Measurements from ENCODE around the gene CPO. TPM values are rescaled to one million over a fixed set of nuclear protein-coding genes. Genes with fewer than 3 reads are reported as not detected.

CPO gene
- total RNA-seq, 4 donors from 2014 or later: 0.44 to 2.4 (median 1.2) TPM; not detected in 1

DNA sequence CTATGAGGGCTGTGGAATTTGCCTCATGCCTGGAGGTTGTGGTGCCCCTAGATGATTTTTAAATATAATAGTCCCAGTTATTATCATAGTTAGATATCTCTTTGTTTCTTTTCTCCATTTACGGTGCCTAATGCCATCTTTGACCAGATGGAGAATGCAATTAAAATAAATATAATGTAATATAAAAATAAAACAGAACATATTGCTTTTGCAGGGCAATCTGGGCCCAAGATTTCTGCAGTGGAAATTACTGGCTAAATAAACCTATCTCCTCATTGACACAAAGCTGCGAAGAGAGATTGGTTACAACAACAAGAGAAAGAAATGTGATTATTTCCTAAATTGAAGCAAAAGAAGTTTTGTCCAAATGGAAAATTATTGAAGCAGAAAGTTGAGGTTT, 51.8 kb downstream of the CPO start:
- TF ChIP-seq, protein P1, sequence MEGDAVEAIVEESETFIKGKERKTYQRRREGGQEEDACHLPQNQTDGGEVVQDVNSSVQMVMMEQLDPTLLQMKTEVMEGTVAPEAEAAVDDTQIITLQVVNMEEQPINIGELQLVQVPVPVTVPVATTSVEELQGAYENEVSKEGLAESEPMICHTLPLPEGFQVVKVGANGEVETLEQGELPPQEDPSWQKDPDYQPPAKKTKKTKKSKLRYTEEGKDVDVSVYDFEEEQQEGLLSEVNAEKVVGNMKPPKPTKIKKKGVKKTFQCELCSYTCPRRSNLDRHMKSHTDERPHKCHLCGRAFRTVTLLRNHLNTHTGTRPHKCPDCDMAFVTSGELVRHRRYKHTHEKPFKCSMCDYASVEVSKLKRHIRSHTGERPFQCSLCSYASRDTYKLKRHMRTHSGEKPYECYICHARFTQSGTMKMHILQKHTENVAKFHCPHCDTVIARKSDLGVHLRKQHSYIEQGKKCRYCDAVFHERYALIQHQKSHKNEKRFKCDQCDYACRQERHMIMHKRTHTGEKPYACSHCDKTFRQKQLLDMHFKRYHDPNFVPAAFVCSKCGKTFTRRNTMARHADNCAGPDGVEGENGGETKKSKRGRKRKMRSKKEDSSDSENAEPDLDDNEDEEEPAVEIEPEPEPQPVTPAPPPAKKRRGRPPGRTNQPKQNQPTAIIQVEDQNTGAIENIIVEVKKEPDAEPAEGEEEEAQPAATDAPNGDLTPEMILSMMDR (IDR thresholded peaks at IDR 0.05; ENCODE audit: low read depth): no peak

GRCh38 chr2:206993396-206993911, 54.1 kb downstream of the CPO start:
- TF ChIP-seq, protein P1 (IDR thresholded peaks at IDR 0.05; ENCODE audit: low read depth): no peak

- TF ChIP-seq, protein P1 (IDR thresholded peaks at IDR 0.05; ENCODE audit: low read depth): no peak
Measured at GRCh38 chr2:206993964-206994363, 54.6 kb downstream of the CPO start.

GRCh38 chr2:206996556-206997065, 57.3 kb downstream of the CPO start:
- TF ChIP-seq, protein P1 (IDR thresholded peaks at IDR 0.05; ENCODE audit: low read depth): no peak

- TF ChIP-seq, protein P1 (IDR thresholded peaks at IDR 0.05; ENCODE audit: low read depth): no peak
Measured at GRCh38 chr2:207008105-207008990, 69.0 kb downstream of the CPO start.

DNA sequence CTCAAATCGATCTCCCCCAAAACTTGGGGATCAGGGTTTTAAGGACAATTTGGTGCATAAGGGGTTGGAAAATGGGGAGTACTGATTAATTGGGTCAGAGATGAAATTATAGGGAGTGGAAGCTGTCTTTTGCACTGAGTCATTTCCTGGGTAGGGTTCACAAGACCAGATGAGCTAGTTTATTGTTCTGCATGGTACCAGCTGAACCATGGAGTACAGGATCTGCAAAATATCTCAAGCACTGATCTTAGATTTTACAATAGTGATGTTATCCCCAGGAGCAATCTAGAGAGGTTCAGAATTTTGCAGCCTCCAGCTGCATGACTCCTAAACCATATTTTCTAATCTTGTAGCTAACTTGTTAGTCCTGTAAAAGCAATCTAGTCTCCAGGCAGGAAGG, 73.1 kb downstream of the CPO start:
- TF ChIP-seq, protein P1 (IDR thresholded peaks at IDR 0.05; ENCODE audit: low read depth): no peak

GRCh38 chr2:207014424-207014823, 75.1 kb downstream of the CPO start:
- TF ChIP-seq, protein P1 (IDR thresholded peaks at IDR 0.05; ENCODE audit: low read depth): no peak
